GM12892 (cell line): ENCODE results near the gene GNA14.
"Not testable (repeated sequence)": the region's sequence is repeated elsewhere in the genome, so short reads cannot be mapped to it uniquely, and the experiment has no call there.

Source experiments
- POLR2A ChIP-seq: IDR thresholded peaks from 2 replicates; pipeline ENCODE4 v1.6.1; 2011; ENCODE audit warnings: low read depth, low read length, control low read depth
- POLR2AphosphoS5 ChIP-seq: IDR thresholded peaks from 2 replicates; pipeline ENCODE4 v1.6.1; 2011; ENCODE audit warnings: low read depth, low read length, control low read depth
- TAF1 ChIP-seq: IDR thresholded peaks from 2 replicates; pipeline ENCODE4 v1.6.1; 2011; ENCODE audit warnings: low read depth, mild to moderate bottlenecking, control low read depth, low read length, borderline replicate concordance

DNA sequence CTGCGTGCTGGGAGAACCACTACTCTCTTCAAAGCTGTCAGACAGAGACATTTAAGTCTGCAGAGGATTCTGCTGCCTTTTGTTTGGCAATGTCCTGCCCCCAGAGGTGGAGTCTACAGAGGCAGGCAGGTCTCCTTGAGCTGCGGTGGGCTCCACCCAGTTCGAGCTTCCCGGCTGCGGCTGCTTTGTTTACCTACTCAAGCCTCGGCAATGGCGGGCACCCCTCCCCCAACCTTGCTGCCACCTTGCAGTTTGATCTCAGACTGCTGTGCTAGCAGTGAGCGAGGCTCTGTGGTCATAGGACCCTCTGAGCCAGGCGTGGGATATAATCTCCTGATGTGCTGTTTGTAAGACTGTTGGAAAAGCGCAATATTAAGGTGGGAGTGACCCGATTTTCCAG lies 39.6 kb upstream of the GNA14 start:
- TF ChIP-seq POLR2AphosphoS5, POLR2A, TAF1: not testable (repeated sequence)
